Measurements from ENCODE around the gene SUCLG2.

SUCLG2 gene

DNA sequence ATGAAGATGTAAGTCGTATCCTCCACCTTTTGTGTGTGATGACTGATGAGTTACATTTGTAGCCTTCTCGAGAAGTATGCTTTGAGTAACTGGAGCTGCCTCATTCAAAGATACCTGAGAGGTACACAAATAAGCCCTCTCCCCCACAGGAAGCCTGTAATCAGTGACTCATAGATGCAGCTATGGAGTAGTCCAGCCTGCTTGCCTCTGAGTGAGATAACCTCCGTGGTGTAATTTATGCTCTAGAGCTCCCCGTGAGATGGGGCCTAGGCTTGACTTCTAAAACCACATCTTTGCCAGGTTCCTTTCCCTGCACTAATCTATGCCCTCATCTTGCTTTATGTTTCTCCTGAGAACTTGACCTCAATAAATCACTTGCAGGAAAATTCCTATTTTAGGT lies 291.7 kb downstream of the SUCLG2 start:
- Histone ChIP-seq H3K14ac (ENCODE audit: low read length in 2 of 2) (no peak overlapping the region), H3K4me1 (ENCODE audit: control insufficient read depth, insufficient read depth, low read depth, low read length) (no peaks in the 10 kb centered on the region), H3K4me2 (ENCODE audit: low read length, poor library complexity, severe bottlenecking) (no peak overlapping the region), H3K18ac (ENCODE audit: low read depth in 1 of 2, low read length in 2 of 2) (no peak overlapping the region), H3K79me1 (replicated peaks; ENCODE audit: low read length, poor library complexity, severe bottlenecking) (no peaks in the 10 kb centered on the region), H3K9me3 (ENCODE audit: control insufficient read depth, low read length) (no peaks in the 10 kb centered on the region), H4K8ac (ENCODE audit: low read length) (no peak overlapping the region), H3K36me3 (ENCODE audit: control insufficient read depth in 1 of 2, insufficient read depth in 2 of 2, low read depth in 1 of 2, low read length in 2 of 2) (no peaks in the 10 kb centered on the region), H3K27me3 (ENCODE audit: control insufficient read depth in 1 of 2, insufficient read depth in 1 of 2, low read length in 2 of 2) (no peaks in the 10 kb centered on the region), H3K4me3 (ENCODE audit: insufficient read depth in 1 of 2, low read depth in 1 of 2, low read length in 2 of 2) (no peak overlapping the region), H3K4ac (ENCODE audit: low read depth in 1 of 2, low read length in 2 of 2) (no peak overlapping the region), H4K91ac (ENCODE audit: low read length) (no peak overlapping the region), H2AK5ac (ENCODE audit: low read length, severe bottlenecking) (no peak overlapping the region), H2BK12ac (ENCODE audit: low read length in 2 of 2) (no peak overlapping the region), H2BK120ac (ENCODE audit: low read depth, low read length) (no peak overlapping the region), H3K23ac (ENCODE audit: low read length in 2 of 2) (no peak overlapping the region), H2AFZ (ENCODE audit: low read depth, low read length) (no peak overlapping the region), H3K27ac (ENCODE audit: low read length, poor library complexity, severe bottlenecking) (no peak overlapping the region), H2BK15ac (ENCODE audit: low read depth, poor library complexity, severe bottlenecking) (no peak overlapping the region), H2BK5ac (ENCODE audit: low read depth, low read length, poor library complexity, severe bottlenecking) (no peak overlapping the region), H3K9ac (ENCODE audit: low read length) (no peak overlapping the region)
- 47% methylated on average over 4 of the region's 4 CpGs for WGBS
- DNase-seq = no peak

DNA sequence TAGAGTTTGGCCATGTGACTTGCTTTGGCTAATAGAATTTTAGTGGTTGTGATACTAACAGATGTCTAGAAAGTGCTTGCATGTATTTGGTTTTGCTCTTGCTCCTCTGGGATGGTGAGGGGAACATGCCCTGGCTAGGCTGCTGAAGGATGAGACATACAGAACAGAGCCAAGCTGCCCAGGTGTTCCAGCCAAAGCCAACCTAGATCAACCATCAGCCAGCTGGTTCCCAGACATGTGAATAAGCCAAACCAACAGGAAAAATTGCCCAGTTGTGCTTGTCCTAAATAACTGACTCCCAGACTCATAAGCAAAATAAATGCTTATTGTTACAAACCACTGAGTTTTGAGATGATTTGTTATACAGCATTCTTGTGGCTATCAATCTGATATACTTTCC lies 292.6 kb downstream of the SUCLG2 start:
- Histone ChIP-seq H2BK15ac (ENCODE audit: low read depth, poor library complexity, severe bottlenecking) (no peak overlapping the region), H3K27me3 (ENCODE audit: control insufficient read depth in 1 of 2, insufficient read depth in 1 of 2, low read length in 2 of 2) (no peaks in the 10 kb centered on the region), H3K4ac (ENCODE audit: low read depth in 1 of 2, low read length in 2 of 2) (no peak overlapping the region), H3K9me3 (ENCODE audit: control insufficient read depth, low read length) (no peaks in the 10 kb centered on the region), H2AFZ (ENCODE audit: low read depth, low read length) (no peak overlapping the region), H3K27ac (ENCODE audit: low read length, poor library complexity, severe bottlenecking) (no peak overlapping the region), H2BK12ac (ENCODE audit: low read length in 2 of 2) (no peak overlapping the region), H3K4me3 (ENCODE audit: insufficient read depth in 1 of 2, low read depth in 1 of 2, low read length in 2 of 2) (no peak overlapping the region), H2AK5ac (ENCODE audit: low read length, severe bottlenecking) (no peak overlapping the region), H4K91ac (ENCODE audit: low read length) (no peak overlapping the region), H3K9ac (ENCODE audit: low read length) (no peak overlapping the region), H2BK5ac (ENCODE audit: low read depth, low read length, poor library complexity, severe bottlenecking) (no peak overlapping the region), H3K18ac (ENCODE audit: low read depth in 1 of 2, low read length in 2 of 2) (peak overlapping the region in 1 of 2 experiments; percentile 34), H3K4me2 (ENCODE audit: low read length, poor library complexity, severe bottlenecking) (no peak overlapping the region), H3K23ac (ENCODE audit: low read length in 2 of 2) (no peak overlapping the region), H3K79me1 (replicated peaks; ENCODE audit: low read length, poor library complexity, severe bottlenecking) (no peaks in the 10 kb centered on the region), H4K8ac (ENCODE audit: low read length) (no peak overlapping the region), H3K36me3 (ENCODE audit: control insufficient read depth in 1 of 2, insufficient read depth in 2 of 2, low read depth in 1 of 2, low read length in 2 of 2) (no peaks in the 10 kb centered on the region), H3K4me1 (ENCODE audit: control insufficient read depth, insufficient read depth, low read depth, low read length) (no peaks in the 10 kb centered on the region), H3K14ac (ENCODE audit: low read length in 2 of 2) (peak overlapping the region in 1 of 2 experiments; percentile 7), H2BK120ac (ENCODE audit: low read depth, low read length) (no peak overlapping the region)
- no peak for DNase-seq

DNA sequence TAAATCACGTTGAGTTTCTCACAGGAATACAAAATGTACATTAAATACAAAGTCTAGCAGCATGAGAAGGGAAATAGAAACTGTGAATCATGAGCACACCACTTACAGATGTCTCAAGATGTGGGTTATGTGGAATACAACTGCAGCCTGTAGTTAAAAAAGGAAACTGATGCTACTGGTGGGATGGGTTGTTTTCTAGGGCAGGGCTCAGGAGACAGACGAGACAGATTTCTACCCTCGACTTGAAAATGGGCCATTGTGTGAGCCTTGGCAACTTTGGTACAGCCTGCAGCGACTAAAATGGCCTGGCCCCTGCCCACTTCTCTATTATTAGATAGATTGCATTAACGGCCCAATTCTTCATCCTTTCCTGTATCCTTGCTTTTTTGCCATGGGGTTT lies 293.1 kb downstream of the SUCLG2 start:
- H3K4me2 ChIP-seq (ENCODE audit: low read length, poor library complexity, severe bottlenecking) = no peak overlapping the region
- H3K4ac ChIP-seq (ENCODE audit: low read depth in 1 of 2, low read length in 2 of 2) = no peak overlapping the region
- H3K9me3 ChIP-seq (ENCODE audit: control insufficient read depth, low read length) = no peaks in the 10 kb centered on the region
- no peak overlapping the region for H4K91ac ChIP-seq (ENCODE audit: low read length)
- no peak overlapping the region for H3K14ac ChIP-seq (ENCODE audit: low read length in 2 of 2)
- H3K79me1 ChIP-seq (replicated peaks; ENCODE audit: low read length, poor library complexity, severe bottlenecking) = no peaks in the 10 kb centered on the region
- no peak overlapping the region for H2BK5ac ChIP-seq (ENCODE audit: low read depth, low read length, poor library complexity, severe bottlenecking)
- H3K27ac ChIP-seq (ENCODE audit: low read length, poor library complexity, severe bottlenecking) = no peak overlapping the region
- no peak overlapping the region for H2AFZ ChIP-seq (ENCODE audit: low read depth, low read length)
- H2BK15ac ChIP-seq (ENCODE audit: low read depth, poor library complexity, severe bottlenecking) = no peak overlapping the region
- H3K23ac ChIP-seq (ENCODE audit: low read length in 2 of 2) = no peak overlapping the region
- no peaks in the 10 kb centered on the region for H3K4me1 ChIP-seq (ENCODE audit: control insufficient read depth, insufficient read depth, low read depth, low read length)
- 80% methylated on average over 3 of the region's 5 CpGs for WGBS
- no peak for DNase-seq
- no peak overlapping the region for H2BK120ac ChIP-seq (ENCODE audit: low read depth, low read length)
- H3K36me3 ChIP-seq (ENCODE audit: control insufficient read depth in 1 of 2, insufficient read depth in 2 of 2, low read depth in 1 of 2, low read length in 2 of 2) = no peaks in the 10 kb centered on the region
- no peak overlapping the region for H3K4me3 ChIP-seq (ENCODE audit: insufficient read depth in 1 of 2, low read depth in 1 of 2, low read length in 2 of 2)
- no peak overlapping the region for H3K9ac ChIP-seq (ENCODE audit: low read length)
- H4K8ac ChIP-seq (ENCODE audit: low read length) = no peak overlapping the region
- no peak overlapping the region for H2BK12ac ChIP-seq (ENCODE audit: low read length in 2 of 2)
- H3K18ac ChIP-seq (ENCODE audit: low read depth in 1 of 2, low read length in 2 of 2) = no peak overlapping the region
- no peaks in the 10 kb centered on the region for H3K27me3 ChIP-seq (ENCODE audit: control insufficient read depth in 1 of 2, insufficient read depth in 1 of 2, low read length in 2 of 2)
- H2AK5ac ChIP-seq (ENCODE audit: low read length, severe bottlenecking) = no peak overlapping the region

DNA sequence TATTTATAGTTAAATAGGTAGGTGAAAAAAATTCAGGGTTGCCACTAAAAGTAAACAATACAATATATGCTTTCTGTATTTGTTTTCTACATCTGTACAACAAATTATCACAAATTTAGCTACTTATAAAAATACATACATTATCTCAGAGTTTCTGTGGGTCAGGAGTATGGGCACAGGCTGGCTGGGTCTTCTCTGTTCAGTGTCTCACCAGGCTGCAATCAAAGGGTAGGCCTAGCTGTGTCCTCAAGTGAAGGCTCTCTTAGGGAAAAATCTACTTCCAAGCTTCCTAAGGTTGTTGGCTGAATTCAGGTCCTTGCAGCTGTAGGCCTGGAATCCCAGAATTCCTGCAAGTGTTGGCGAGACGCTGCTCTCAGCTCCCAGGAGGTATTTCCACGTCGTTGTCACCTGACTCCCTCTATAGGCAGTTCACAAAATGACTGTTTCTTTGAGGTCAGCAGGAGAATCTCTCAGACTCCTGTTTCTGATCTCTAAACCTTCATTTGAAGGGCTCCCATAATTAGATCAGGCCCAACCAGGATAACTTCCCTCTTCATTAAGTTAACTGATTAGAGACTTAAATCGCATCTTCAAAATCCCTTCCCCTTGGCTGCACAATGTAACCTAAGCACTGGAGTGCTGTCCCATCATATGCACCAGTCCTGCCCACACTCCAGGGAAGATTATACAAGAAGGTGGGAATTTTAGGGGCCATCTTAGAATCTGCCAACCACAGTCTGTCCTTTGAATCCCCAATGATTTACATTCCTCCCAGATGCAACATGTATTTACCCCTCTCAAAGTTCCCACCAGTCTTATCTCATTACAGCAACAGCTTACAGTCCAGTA lies 296.6 kb downstream of the SUCLG2 start:
- Histone ChIP-seq H2BK120ac (ENCODE audit: low read depth, low read length) (no peak overlapping the region), H4K91ac (ENCODE audit: low read length) (no peak overlapping the region), H3K18ac (ENCODE audit: low read depth in 1 of 2, low read length in 2 of 2) (no peak overlapping the region), H3K27ac (ENCODE audit: low read length, poor library complexity, severe bottlenecking) (no peak overlapping the region), H3K79me1 (replicated peaks; ENCODE audit: low read length, poor library complexity, severe bottlenecking) (no peaks in the 10 kb centered on the region), H3K4me1 (ENCODE audit: control insufficient read depth, insufficient read depth, low read depth, low read length) (no peaks in the 10 kb centered on the region), H3K4me3 (ENCODE audit: insufficient read depth in 1 of 2, low read depth in 1 of 2, low read length in 2 of 2) (no peak overlapping the region), H2BK5ac (ENCODE audit: low read depth, low read length, poor library complexity, severe bottlenecking) (no peak overlapping the region), H3K4ac (ENCODE audit: low read depth in 1 of 2, low read length in 2 of 2) (no peak overlapping the region), H3K36me3 (ENCODE audit: control insufficient read depth in 1 of 2, insufficient read depth in 2 of 2, low read depth in 1 of 2, low read length in 2 of 2) (no peaks in the 10 kb centered on the region), H3K4me2 (ENCODE audit: low read length, poor library complexity, severe bottlenecking) (no peak overlapping the region), H2AFZ (ENCODE audit: low read depth, low read length) (no peak overlapping the region), H3K14ac (ENCODE audit: low read length in 2 of 2) (no peak overlapping the region), H3K9ac (ENCODE audit: low read length) (no peak overlapping the region), H2AK5ac (ENCODE audit: low read length, severe bottlenecking) (no peak overlapping the region), H4K8ac (ENCODE audit: low read length) (no peak overlapping the region), H3K9me3 (ENCODE audit: control insufficient read depth, low read length) (no peaks in the 10 kb centered on the region), H2BK15ac (ENCODE audit: low read depth, poor library complexity, severe bottlenecking) (no peak overlapping the region), H3K27me3 (ENCODE audit: control insufficient read depth in 1 of 2, insufficient read depth in 1 of 2, low read length in 2 of 2) (no peaks in the 10 kb centered on the region), H2BK12ac (ENCODE audit: low read length in 2 of 2) (no peak overlapping the region), H3K23ac (ENCODE audit: low read length in 2 of 2) (no peak overlapping the region)
- 27% methylated on average over 5 of the region's 5 CpGs for WGBS
- DNase-seq = peak; percentile 40
